NCI-H1417 treated with DMSO at 0.1 percent for 48 hours (cell line): Measurements from ENCODE around the gene STAT3.
"Not testable (repeated sequence)": the region's sequence is repeated elsewhere in the genome, so short reads cannot be mapped to it uniquely, and the experiment has no call there.

Experiments
- DNase-seq: peaks from one replicate; lab custom pipeline; 2025; lab: John Stamatoyannopoulos, UW

The STAT3 gene

DNA sequence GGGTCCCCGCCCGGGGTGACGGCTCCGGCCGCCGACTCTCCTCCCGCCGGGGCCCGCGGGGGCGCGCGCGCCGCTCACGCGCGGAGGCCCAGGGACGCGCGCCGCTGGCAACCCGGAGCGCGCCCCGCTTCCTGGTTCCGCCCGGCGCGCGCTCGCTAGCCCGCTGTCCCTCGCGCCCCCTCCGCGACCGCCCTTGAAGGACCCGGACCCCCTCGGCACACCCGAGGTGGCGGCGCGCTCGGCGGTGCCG lies 112.0 kb downstream of the STAT3 start, which contains the start of gene STAT5B:
Gene STAT5B, minus strand, starts transcription at position 33 of the 250 bp plus-strand sequence. CDS start 44,264 bp downstream, outside the sequence.
- no peak for DNase-seq

DNA sequence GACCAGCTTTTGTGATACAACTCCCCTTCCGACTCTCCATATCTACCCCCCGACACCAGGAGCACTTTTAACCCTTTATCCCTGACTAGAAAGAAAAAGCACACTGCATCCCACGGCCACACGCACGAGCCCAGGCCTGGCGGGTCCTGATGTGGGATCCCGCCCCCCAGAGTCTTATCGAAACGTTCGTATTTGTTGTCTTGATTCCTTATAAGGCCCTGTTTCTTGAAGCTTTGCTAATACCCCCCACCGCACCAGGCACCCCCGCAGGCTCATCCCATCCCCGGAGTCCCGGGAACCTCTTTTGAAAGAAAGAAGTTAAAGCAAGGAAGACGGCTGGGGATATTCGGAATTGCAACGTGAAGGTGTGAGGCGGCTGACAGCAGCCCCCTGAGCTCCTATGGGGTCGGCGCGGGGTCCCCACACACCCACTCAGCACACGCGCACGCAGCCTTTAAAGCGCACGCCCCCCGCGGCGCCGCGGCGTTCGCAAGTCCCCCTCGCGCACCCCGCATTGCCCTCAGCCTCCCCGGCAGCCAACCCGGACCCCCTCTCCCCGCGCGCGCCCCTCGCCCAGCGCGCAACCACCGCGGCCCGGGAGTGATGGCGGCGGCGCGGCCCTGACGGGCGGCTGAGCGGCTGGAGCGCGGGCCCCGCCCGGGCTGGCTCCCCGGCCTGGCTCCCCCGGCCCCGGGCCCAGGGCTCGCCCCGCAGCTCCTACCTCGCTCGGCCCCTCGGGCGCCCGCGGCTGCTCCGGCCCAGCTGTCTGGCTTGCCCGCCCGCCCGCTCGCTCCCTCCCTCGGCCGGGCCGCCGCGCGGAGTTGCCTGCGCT lies 112.5 kb downstream of the STAT3 start:
- DNase-seq: no peak

DNA sequence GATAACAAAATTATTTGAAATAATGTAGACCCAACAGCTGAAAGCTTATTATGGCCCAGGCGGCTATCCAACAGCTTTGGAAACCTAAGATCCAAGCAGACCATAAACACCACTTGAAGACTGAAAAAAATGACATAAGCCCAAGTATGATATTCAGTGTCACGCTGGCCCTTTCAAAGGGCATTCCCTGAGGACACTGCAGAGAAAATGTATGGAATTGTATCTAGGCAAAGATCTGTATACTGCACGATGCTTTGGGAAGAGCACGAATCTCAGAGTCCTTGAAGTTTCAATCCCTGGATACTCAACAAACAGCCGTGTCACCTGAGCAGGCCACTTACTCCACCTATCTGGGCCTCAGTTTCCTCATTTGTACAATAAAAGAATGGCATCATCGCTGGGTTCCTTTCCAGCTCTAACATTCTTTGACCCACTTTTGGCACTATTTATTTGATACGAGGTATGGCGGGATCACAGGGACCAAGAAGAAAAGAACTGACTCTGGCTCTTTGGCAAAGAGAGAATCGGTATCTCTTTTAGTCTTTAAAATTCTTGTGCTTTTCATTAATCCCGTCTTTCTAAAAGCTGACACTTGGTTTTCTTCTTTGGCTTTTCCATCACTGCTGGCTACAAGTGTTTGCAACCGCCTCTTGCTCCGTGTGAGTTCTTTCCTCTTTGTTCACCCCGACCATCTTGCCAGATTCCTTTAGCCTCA lies 113.3 kb downstream of the STAT3 start:
- no peak for DNase-seq

DNA sequence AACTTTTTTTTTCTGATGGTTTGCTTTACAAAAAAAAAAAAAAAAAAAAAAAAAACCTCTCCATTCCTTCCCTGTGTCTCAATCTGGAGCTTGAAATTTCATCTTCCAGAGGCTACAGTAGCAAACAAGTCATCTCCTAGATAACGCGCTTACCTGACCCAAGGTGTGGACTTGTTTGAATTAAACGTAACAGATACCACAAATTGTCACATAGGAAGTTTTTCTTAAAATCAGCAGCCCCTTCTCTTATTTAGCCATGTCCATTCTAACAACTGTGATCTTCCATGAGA lies 114.0 kb downstream of the STAT3 start:
- no peak for DNase-seq

DNA sequence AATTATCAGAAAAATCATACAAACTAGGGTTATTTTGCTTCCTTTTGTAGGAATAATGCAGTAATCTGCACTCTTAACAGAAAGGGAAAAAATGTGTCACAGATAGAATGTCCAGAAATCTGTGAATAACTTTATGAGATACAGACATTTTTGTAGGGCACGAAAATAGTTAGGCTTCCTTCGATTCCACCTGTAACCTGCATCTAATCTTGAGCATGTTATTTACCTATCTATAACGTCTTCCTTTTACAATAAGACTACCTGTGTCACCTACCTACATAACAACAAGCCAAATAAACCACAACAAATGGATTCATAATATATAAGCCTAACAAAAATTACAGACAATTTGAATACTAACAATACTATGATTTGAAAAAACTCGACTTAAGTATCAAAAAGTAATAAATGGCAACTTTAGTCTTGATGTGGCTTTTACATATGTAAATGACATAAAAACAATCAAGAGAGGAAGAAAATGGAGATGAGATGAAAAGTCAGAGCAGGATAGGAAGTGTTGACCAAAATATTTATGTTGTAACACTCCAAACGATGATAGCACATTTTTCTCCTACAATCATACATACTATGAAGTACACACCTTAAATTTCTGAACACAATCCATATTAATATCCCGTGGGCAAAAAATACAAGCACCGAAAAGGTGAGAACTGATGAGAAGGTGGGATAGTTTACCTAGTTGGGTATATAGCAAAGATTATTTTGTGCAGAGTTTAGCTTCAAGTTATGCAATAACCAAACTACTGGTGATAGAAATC lies 114.6 kb downstream of the STAT3 start:
- no peak for DNase-seq

DNA sequence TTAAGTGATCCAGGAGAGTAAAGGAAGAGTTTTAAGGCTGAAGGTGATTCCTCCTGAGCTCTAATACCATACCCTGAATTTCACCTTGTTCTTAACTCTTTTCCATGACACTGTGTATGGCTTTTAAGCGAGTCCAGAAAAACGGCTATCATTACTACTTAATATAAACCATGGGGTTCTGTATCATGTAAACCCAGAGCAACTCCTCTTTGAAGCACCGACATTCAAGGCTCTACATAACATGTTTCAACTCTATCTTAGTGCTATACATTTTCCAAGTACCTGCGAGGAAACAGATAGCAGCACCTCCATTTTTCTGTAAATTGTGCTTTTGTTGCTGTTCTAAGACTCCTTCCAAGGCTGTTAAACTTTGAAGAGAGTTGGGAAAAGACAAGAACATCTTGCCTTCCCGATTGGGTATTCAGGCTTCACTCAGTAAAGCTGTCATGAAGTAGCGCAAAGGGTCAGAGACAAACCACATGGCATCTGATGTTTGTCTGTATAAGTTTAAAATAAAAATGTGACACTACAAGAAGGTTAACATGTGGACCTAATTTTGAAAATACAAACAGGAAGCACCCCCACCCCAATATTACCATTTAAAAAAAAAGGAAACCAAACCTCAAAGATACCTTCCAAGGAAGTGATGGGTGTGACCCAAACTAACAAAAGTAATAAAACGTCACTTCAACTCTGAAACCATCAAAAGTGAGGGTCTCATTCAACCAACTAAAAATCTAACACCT lies 115.9 kb downstream of the STAT3 start:
- no peak for DNase-seq

DNA sequence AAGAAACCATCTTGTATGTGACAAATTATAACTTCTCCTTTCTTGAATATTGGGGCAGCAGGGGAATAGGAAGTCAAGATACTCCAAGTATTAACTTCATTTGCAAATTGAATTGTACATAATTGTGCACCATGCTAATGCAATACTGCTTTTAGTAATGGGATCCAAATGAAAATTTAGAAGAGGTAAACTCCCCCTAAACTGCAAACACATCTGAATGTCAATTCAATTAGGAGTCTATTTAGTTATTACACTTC lies 116.5 kb downstream of the STAT3 start:
- no peak for DNase-seq

DNA sequence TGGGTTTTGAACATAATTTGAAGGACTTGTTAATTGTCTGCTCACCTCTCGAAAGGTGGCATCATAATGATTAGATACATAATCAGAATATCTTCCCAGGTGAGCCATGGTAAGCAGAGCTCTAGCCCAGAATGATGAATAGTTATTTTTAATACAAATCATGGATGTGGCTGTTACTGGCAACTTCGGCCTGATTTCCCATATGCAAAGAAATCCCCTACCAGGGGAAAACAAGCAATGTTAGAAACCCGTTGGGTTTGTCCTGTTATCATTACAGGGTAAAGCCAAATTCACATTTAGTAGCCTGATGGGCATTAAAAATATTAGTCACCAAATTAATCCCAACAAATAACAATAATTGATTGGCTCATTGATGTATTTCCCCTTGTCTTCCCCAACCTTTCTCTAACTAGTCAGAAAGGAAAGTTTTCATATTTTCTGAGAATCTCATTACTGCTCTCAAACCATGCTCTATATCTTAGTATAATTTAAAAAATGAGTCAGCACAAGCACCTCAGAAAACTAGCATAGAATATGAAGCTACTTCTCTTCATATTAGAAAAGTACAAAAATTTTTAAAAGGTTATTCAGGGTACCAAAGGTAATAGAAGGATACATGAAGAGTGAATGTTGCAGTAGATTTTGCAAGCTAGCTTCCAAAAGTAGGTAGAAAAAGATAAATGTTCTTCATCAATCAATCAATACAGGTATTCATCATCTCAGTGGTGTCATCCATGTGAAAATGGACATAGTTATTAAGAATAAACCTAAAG lies 117.0 kb downstream of the STAT3 start:
- no peak for DNase-seq

DNA sequence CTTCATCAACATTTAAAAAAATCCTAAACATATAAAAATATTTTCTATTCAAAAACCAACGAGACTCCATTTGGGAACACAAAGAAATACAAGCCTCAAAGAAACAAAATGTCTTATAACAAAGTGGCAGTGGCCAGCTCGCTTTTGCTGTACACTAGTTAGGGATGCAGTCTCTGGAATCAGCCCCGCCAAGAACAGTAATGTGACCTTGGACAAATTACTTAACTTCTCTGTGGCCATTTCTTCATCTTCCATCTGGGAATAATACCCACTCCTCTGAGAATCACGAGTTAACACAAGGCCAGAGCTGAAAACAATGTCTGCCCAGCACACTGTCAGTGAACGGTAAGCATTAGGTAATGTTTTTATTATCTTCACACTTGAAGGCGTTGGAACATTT lies 117.6 kb downstream of the STAT3 start:
- no peak for DNase-seq

DNA sequence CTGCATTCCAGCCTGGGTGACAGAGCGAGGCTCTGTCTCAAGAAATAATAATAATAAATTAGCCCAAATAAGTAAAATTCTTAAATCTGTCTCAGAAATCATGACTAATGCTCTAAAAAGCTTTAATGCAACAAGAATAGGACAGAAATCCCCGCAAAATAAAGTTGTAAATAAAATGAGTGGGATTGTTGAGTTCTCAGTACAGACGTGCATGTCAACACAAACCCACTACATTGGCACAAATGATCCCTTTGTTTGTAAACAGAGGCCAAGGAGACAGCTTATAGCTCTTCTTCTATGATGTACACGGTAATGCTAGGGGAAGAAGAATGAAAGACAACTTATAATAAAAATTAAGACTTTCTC lies 118.1 kb downstream of the STAT3 start:
- no peak for DNase-seq

DNA sequence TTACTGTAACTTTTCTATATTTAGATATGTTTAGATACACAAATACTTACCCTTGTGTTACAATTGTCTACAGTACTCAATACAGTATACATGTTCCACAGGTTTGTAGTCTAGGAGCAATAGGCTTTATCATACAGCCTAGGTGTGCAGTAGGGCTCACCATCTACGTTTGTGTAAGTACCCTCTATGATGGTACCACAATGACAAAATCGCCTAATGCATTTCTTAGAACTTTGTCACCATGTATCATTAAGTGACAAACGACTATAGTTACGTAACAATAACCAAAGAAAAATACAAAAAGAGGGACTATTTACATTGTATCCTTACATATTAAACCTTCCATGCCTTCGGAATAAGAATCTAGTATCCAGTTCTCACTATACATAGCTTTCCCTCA lies 120.0 kb downstream of the STAT3 start:
- DNase-seq: no peak

DNA sequence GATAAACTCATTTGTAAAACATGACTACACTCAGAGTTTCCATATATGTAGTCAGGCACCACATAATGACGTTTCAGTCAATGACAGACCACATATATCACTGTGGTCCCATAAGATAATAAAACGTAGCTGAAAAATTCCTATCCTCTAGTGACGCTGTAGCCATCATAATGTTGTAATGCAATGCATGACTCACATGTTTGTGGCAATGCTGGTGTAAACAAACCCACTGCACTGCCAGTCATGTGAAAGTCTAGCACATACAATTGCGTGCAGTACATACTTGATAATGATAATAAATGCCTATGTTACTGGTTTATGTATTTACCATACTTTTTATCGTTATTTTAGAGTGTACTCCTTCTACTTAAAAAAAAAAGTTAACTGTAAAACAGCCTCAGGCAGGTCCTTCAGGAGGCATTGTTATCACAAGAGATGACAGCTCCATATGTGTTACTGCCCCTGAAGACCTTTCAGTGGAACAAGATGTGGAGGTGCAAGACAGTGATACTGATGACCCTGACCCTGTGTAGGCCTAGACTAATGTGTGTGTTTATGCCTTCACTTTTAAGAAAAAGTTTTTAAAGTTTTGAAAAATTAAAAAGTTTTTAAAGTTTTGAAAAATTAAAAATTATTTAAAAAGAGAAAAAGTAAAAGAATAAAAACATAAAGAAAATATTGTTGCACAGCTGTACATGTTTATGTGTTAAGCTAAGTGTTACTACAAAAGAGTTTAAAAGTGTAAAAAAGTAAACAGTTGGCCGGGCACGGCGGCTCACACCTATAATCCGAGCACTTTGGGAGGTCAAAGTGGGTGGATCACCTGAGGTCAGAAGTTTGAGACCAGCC lies 121.1 kb downstream of the STAT3 start:
- DNase-seq: no peak

DNA sequence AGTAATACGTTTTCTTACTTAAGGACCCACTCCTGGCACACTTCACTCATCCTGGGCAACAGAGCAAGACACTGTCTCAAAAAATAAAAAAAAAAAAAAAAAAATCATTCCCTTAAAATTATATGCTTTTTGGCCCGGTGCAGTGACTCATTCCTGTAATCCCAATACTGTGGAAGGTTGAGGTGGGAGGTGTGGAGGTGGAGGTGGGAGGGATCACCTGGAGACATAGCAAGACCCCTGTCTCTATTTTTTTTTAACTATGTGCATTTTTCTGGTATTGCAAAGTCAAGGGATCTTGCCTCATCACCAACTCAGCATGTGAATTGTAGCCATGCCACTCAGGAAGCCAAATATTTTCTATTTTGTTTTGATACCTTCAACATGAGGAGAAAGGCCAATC lies 121.8 kb downstream of the STAT3 start:
- no peak for DNase-seq

DNA sequence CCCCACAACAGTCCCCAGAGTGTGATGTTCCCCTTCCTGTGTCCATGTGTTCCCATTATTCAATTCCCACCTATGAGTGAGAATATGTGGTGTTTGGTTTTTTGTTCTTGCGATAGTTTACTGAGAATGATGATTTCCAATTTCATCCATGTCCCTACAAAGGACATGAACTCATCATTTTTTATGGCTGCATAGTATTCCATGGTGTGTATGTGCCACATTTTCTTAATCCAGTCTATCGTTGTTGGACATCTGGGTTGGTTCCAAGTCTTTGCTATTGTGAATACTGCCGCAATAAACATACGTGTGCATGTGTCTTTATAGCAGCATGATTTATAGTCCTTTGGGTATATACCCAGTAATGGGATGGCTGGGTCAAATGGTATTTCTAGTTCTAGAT lies 123.9 kb downstream of the STAT3 start:
- not testable (repeated sequence) for DNase-seq
